ENCODE data around the gene RHAG.
"Not testable (repeated sequence)": the region's sequence is repeated elsewhere in the genome, so short reads cannot be mapped to it uniquely, and the experiment has no call there.

RHAG gene

GRCh38 chr6:49635480-49635879 is 1.2 kb downstream of the RHAG start:
- DNase-seq: no peak

GRCh38 chr6:49634836-49635218 is 1.8 kb downstream of the RHAG start:
- DNase-seq: no peak

DNA sequence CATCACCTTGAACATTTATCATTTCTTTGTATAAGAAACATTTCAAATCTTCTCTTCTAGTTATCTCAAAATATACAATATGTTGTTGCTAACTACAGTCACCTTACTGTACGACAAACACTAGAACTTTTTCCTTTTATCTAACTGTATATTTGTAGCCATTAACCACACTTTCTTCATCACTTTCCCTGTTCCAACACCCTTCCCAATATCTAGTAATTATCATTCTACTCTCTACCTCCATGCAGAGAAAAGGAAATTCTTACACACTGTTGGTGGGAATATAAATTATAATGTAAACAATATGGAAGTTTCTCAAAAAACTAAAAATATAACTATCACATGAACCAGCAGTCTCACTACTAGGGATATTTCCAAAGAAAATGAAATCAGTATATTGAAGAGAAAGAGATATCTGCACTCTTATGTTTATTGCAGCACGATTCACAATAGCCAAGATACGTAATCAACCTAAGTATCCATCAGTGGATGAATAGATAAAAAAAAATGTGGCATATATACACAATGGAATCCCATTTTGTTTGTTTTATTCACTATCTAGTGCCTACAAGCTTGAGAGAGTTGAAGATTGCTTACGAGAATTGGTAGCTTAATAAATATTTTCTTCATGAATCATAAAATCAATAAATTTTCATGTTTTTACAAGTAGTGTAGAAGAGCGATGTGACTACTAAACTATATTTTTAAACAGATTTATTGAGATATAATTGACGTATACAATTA is 2.4 kb downstream of the RHAG start:
- no peak for DNase-seq

GRCh38 chr6:49633541-49633940 is 3.1 kb downstream of the RHAG start:
- no peak for DNase-seq

- DNase-seq: no peak
These were observed 3.9 kb downstream of the RHAG start for GRCh38 chr6:49632727-49633126.

- not testable (repeated sequence) for DNase-seq
These were observed 7.1 kb downstream of the RHAG start for GRCh38 chr6:49629485-49630088.

DNA sequence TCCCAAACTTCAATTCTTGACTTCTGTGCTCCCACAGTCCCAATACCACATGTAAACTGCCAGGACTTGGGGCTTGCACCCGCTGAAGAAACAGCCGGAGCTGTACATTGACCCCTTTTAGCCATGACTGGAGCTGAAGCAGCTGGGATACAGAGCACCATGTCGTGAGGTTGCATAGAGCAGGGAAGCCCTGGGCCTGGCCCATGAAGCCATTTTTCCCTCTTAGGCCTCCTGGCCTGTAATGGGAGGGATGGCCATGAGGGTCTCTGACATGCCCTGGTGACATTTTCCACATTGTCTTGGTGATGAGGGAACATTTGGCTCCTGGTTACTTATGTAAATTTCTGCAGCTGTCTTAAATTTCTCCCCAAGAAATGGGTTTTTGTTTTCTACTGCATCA is 9.8 kb downstream of the RHAG start:
- DNase-seq: no peak

DNA sequence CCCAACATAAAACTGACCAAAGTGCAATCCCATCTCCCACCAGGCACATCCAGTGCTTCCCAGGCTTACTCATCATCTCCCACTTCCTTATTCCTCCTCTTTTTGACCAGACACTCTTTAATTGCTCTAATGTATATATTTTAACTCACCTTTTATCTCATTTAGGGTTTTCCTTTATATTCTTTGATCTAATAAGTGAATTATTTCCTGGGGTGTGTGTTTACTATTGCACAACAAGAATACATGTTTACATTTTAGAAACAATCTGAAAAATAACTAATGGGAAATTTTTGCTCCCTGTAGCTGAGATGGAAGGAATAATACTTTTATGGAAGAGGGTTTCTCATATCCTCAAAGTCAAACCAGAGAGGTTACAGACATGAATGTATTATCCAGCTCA is 18.4 kb downstream of the RHAG start:
- no peak for DNase-seq

DNA sequence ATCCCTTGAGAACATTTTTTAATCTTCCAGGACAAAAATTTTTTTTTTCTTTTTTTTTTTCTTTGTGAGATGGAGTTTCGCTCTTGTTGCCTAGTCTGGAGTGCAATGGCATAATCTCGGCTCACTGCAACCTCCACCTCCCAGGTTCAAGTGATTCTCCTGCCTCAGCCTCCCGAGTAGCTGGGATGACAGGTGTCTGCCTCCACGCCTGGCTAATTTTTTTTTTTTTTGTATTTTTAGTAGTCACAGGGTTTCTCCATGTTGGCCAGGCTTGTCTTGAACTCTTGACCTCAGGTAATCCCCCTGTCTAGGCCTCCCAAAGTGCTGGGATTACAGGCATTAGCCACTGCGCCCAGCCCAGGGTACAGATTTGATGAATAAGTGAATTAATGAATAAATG is 22.5 kb downstream of the RHAG start:
- DNase-seq: not testable (repeated sequence)

DNA sequence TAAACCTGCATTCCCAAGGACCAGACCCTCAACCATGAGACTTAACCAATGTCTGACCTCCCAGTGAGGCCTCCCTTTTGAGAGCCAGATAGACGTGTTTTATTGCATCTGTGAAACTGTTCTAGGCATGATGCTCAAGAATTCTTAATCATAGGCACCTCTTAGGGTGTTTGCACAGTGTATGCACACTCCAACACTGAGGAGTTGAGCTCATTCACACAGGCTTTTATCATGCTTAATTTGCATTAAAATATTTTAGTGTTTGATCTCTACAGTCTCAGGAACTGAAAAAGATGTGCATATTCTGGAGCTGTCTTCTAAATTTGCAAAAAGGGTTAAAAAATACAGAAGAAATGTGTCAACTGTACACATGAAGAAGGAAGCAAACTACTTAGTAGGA is 27.4 kb downstream of the RHAG start:
- no peak for DNase-seq

- DNase-seq: not testable (repeated sequence)
These were observed 28.4 kb downstream of the RHAG start for GRCh38 chr6:49608275-49608674.

DNA sequence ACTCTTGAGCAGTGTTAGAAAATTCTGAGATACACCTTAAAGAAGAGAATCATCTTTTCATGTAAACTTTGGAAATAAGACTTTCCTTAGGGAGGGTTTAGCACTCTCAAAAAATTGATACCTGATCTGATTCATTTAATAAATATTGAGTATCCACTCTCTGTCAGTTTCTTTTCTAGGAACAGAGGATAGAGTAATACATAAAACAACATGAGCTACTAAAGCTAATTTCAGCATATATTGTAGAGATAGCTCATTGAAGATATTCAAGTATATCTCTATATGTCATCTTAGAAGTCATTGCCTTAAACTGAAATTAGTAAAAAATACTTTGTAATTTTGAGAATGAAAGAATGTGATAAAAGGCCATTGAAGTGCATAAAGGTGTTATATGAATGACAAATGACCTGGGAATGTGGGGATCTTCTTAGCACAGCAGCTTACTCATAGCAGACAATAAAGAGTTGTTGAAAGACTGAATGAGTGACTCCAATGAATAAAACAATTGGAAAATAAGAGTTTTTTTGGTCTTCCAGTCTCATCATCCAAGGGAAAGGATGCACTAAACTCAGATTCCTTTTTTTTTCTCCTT is 29.2 kb downstream of the RHAG start:
- DNase-seq: no peak

GRCh38 chr6:49606721-49607390 is 29.8 kb downstream of the RHAG start:
- peak; percentile 21 for DNase-seq

GRCh38 chr6:49604080-49604479 is 32.6 kb downstream of the RHAG start:
- not testable (repeated sequence) for DNase-seq

DNA sequence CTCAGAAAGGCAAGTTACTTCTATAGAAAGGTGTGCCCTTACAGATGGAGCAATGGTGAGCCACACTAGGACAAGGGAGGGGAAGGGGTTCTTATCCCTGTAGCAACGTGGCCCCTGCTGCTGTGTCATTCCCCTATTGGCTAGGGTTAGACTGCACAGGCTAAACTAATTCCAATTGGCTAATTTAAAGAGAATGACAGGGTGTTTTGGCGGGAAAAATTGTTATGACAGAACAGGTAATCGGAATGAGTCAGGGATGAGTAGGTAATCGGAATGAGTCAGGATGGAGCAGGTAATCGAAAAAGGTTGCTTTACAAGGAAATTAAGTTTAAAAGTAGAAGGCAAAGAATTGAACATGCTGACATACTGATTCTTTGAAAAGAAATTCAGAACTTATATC is 49.4 kb downstream of the RHAG start:
- DNase-seq: not testable (repeated sequence)

DNA sequence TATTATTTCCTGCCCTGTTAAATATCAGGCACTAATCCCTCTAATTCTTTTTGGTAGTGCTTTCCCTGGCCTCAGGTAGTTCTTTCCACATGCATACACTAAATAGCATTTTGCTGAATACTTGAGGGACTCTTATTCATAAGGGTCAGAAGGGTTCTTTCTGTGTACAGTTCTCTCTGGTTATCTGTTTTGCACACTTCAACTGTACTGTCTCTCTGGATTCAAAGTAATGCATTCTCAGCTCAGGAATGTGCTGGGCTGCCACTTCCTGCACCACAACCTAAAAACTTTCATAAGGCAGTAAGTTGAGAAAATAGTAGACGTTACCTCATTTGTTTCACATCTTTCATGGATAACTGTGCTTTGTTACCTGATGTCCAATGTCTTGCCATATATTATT is 54.1 kb downstream of the RHAG start:
- DNase-seq: no peak

GRCh38 chr6:49579649-49580048 is 57.0 kb downstream of the RHAG start:
- DNase-seq: no peak

- no peak for DNase-seq
These were observed 60.0 kb downstream of the RHAG start for GRCh38 chr6:49576618-49577017.

- no peak for DNase-seq
These were observed 66.1 kb downstream of the RHAG start for GRCh38 chr6:49570474-49571079.

- DNase-seq: no peak
These were observed 70.8 kb downstream of the RHAG start for GRCh38 chr6:49565855-49566254.

- no peak for DNase-seq
These were observed 71.4 kb downstream of the RHAG start for GRCh38 chr6:49565261-49565660.

DNA sequence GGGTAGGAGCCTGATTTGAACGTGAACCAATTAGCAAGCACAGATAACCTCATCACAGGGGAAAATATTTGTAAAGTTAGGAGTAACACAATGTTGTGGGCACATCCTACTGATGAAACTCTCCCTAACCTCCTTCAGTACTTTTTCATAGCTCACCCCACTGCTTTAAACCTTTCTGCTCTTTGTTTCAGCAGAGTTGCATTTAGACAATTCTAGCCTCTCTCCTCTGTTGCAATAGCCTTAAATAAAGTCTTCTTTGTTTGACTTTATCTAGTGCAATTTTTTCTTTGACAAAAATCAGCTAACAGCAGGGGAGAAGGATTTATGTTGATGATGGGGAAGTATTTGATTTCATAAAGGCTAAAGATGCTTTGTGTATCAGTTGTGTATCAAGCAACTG is 72.1 kb downstream of the RHAG start:
- DNase-seq: no peak
